Stimulated activated CD4-positive, alpha-beta T cell treated with anti-CD3 and anti-CD28 coated beads, Interleukin-15, amount 100 ng/mL, for 1 hour (primary cell): ENCODE measurements around the gene TBC1D8.
"Not testable (repeated sequence)": the region's sequence is repeated elsewhere in the genome, so short reads cannot be mapped to it uniquely, and the experiment has no call there.

Experiments used
- DNase-seq, 2 donors: peaks; one replicate each; pipeline ENCODE4 v3.0.0-alpha.2; 2020; ENCODE audit warnings: low read depth in 1 of 2, low spot score in 1 of 2

TBC1D8 gene

DNA sequence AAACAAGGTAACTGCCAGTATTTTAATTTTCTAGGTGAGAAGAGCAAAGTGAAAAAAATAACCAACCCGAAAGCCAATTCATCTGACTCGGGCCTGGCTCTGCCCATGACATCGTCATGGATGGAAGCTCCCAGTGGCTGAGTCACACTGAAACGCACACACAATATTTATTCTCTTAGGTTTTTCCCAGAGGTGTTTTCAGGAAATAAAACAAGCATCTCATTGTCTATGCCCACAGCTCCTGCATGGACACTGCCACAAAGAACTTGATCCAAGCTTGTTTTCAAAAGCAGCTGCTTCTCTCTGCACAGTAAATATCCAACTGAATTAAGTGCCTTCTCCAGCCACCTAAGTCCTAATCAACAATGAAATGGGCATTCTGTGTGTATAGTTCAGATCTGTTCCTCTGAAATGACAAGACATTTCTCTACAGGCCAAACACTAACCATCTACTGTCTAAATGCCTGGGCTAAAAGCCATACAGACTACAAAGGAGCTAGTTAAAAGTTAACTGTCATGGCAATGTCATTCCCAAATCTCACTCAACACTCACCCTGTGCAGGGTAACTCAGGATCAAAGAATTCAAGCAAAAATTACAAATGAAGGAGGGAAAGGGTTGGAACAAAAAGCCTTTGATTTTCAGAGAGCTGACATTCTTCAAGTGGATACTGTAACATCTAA, 86.2 kb downstream of the TBC1D8 start:
- DNase-seq: no peak

DNA sequence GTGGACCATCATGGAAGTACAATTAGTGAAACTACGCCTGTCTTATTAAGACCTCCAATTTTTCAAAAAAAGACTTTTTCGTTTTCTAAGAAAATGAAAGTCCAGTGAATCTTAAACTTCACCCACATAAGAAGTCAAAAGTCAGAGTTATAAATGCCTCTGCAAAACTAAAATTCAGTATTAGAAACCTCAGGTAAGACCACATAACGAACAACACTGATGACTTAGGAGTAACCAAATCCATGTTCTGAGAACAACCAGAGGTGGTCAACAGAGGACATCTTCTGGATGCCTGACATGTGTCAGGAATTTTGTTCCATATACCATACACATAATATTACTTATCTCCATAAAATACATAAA, 86.7 kb downstream of the TBC1D8 start:
- no peak for DNase-seq

DNA sequence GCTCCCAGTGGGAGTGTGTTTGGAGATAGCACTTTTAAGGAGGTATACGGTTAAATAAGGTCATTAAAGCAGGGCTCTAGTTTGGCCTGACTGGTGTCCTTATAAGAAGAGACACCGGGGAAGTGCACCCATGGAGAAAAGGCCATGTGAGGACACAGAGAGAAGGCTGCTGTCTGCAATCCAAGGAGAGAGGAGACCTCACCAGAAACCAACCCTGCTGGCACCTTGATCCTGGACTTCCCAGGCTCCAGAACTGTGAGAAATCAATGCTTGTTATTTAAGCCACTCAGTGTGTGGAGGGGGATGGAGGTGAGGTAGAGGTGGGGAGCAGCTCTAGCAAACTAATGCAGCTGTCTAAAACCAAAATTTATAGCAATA, 87.1 kb downstream of the TBC1D8 start:
- no peak for DNase-seq

DNA sequence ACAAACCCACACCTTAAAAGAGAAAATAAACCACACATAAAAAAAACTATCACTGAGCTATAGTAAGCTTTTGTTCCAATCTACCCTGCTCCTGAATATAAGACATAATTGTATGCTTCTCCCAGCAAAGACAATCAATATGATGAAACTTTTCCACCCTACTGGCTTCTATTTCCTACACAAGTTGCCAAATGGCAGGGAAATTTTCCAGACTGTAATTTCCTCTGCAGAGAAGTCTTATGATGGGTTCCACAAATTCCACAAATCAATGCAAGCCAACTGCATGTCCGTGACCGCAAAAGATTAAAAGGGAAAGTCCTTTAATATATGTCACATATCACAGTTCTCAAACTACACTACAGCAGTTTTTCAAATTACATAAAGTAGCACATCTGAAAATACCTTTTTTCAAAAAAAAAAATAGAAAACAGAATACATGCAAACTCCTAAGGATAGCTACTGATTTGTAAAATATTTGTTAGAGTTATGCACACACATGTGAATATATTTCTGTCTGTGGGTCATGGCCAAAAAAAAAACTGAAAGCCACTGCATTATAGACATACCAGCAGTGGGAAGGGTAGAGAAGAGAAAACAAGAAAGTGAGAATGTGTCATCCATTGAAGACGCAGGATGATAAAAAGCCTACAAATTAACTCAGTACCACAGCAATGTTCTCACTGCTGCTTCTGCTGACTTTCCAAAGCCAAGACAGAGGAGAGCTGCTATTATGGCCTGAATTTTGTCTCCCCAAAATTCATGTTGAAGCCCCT, 87.6 kb downstream of the TBC1D8 start:
- no peak for DNase-seq

DNA sequence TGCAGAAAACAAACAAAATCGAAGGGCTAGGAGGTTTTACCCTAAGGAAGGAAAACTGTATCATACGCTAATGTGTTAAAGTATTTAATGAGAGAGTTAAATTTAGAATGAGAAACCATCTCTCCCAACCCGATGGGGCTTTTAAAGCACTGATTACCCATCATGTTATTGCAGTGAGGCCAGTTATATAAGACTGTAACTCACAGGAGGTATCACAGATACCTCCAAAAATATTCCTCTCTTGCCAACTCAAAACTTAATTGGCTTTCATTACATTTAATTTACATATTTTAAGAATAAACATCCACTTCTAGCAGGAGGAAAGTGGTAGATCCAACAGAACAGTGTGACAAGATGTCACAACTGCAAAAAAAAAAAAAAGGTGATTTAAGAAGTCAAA, 92.8 kb downstream of the TBC1D8 start:
- DNase-seq: no peak

DNA sequence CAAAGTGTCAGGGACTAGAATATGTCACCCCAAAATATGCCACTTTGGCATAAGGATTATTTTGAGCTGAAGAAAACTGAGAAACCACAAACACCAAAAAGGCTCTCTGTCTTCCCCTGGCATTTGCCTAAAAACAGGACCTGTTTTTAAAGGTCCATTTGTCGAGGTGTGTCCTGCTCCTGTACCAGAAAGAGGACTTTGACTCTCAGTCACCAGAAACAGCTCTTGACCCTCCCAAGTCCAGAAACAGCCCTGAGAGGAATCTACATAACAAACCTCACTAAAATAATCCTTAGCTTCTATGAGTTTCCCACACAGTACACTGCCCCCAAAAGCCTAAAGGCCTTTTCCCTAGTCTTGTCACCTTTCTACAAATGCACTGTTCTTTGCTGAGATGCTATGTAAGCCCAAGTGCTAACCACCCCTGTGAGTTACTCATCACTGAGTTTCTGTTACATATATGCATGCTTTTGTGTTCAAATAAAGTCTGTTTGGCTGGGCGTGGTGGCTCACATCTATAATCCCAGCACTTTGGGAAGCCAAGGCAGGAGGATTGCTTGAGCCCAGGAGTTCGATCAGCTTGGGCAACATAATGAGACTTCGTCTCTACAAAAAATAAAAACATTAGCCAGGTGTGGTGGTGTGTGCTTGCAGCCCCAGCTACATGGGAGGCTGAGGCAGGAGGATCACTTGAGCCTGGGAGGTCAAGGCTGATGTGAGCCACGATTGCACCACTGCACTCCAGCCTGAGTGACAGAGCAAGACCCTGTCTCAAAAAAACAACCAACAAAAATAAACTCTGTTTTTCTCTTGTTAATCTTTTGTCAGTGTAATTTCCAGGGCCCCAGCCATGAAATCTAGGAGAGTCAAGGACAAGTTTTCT, 93.9 kb downstream of the TBC1D8 start:
- no peak for DNase-seq

DNA sequence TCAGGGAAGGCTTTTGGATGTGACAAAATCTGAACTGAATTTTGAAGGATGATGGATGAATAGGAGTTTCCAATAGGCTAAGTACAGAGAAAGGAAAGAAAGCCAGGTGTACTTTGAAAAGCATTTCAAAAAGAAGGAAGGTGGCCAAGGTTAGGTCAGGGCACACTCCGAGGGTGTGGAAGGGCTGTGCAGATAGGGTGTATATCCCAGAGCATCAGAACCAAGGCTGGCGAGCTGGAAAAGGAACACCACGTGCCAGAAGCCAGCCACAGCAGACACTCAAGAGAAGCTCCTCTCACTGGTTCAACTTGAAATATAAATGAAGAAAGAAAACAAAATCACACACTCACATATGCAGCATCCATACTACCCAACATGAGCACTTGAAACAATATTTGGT, 98.1 kb downstream of the TBC1D8 start:
- no peak for DNase-seq

DNA sequence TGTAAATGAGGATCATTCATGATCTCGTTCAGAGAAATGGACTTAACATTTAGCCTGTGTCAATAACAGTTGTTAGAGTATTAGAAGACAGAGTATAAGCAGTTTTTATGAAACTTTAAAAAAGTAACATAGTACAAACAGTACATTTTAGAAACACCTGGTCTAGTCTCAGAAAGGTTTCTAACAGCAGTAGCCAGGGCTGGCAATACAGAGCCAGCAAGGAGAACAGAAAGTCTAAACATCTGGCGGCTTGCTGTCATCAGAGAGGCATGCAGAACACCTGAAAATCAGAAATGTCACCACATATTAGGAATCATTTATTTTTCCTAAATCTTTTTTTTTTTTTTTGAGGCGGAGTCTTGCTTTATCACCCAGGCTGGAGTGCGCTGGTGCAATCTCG, 99.0 kb downstream of the TBC1D8 start:
- no peak for DNase-seq

DNA sequence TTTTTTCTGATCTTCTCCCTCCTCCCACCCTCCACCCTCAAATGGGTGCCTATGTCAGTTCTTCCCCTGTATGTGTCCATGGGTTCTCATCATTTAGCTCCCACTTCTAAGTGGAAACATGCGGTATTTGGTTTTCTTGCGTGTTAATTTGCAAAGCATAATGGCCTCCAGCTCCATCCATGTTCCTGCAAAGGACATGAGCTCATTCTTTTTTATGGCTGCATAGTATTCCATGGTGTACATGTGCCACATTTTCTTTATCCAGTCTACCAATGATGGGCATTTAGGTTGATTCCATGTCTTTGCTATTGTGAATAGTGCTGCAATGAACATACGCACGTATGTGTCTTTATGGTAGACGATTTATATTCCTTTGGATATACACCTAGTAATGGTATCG, 100.3 kb downstream of the TBC1D8 start:
- not testable (repeated sequence) for DNase-seq

DNA sequence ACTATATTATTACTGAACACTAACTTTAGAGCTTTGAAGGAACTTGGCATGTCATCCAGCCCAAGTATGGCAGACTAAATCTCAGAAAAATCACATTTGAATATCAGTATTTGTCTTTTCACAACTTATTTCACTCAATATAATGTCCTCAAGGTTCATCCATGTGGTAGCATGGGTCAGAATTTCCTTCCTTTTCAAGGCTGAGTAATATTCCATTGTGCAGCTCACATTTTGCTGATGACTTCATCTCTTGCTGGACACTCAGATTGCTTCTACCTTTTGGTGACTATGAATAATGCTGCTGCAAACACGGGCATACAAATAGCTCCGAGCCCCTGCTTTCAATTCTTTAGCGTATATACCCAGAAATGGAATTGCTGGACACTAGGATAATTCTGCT, 102.4 kb downstream of the TBC1D8 start:
- no peak for DNase-seq

DNA sequence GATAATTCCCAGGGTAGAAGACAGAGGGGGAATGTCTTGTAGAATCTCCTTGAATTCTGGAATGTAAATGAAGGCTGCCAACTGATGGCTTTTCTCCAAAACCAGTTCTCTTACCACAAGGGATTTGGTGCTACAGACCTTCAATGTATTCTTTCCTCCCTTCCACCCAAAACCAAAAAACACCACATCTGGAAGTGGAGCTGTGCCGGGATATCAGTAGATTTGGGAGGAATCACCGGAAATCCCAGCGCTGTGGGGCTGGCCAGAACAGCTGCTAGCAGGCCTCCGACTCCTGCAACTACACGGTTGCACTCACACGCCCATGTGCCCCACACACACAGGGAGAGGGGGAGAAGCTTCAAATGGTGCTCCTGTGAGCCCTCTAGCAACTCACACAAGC, 103.4 kb downstream of the TBC1D8 start:
- no peak for DNase-seq

DNA sequence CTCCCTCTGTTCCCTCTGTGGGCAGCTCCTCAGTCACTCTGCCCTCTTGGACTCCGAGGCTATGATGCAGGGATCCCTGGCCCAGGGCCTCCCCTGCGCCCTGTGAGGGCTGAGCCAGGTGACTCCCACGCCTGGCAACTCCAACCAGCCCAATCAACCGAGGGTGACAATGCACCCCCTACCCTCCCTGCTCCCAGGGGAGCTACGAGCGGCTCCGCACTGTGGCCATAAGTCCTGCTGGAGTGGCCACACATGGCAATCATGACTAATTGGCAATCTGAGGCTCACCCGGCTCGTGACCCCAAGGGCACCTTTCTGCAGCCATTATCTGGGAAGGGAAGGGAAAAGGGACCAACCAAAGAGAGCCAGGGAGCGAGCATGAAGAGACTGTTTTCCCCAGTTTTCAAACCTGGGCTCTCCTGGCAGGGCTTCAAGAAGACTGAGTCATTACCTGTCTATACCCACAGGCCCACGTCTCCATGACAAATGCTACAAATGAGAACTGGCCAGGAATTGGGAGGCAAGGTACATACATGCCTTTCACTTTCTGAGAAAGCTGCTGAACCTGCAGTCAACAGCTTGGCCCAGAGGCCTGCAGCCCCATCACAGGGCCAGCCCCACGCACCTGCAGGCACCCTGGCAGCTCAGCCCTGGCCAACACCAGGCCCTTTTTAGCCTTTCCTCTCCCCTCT, 104.0 kb downstream of the TBC1D8 start:
- no peak for DNase-seq

DNA sequence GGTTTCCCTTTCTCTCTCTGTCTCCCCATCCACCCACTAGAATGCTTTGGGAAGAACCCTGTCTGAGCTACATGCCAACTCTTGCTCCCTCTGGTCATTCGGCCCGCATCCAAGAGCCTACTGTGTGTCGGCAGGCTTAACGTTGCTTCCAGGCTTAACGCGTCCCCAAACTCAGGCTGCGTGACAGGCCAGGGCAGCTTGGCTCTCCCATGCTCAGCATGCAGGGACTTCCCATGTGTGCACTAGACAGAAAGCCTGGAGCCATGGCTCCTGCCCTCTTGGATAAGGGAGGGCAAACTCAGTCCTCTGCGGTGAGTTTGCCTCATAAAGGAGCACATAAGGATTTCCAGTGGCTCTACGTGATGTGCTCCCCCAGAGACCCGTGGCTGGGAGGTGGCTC, 105.9 kb downstream of the TBC1D8 start:
- no peak for DNase-seq

DNA sequence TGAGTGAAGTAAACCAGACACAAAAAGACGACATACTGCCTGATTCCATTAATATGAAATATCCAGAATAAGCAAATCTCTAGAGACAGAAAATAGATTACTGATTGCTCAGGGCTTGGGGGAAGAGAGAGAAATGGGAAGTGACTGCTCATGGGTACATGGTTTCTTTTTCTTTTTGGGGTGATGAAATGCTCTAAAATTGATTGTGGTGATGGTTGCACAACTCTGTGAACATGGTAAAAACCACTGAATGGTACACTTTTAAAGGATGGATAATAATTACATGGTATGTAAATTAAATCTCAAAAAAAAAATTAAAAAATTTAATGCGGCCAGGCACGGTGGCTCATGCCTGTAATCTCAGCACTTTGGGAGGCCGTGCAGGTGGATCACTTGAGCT, 109.8 kb downstream of the TBC1D8 start:
- DNase-seq: no peak

DNA sequence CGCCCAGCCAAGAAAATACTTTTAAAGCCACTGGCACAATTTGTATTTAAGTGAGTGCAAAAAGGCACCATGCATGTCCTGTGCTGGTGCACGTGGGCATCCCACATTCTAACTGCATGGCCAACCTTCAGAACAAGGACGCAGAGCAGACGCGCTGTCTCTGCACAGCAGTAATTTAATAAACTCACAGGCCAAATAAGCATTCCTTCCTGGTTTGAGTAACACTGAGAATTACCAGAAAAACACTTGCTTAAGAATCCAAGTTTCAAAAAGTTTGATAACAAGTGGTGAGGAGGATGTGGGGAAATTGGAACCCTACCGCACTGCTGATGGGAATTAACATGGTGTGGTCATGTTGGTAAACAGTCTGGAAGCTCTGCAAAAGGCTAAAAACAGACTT, 110.4 kb downstream of the TBC1D8 start:
- DNase-seq: no peak

DNA sequence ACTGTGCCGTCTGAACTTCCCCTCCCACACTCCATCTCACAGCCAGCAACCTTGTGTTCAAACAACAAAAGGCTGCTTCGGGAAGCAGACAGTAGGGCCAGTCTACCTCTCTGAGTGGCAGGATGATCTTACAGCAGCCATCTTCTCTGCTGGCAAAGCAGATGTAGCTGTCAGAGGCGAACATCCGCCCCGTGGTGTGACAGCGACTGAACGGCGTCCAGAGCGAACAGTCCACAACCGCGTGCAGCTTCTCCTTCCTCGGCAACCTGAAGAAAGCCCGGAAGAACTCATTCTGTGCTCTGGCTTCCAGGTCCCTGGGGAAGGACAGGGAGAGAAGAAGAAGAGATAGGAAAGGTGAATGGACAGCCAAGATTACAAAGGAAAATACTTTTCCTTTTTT, 111.1 kb downstream of the TBC1D8 start:
- no peak for DNase-seq

DNA sequence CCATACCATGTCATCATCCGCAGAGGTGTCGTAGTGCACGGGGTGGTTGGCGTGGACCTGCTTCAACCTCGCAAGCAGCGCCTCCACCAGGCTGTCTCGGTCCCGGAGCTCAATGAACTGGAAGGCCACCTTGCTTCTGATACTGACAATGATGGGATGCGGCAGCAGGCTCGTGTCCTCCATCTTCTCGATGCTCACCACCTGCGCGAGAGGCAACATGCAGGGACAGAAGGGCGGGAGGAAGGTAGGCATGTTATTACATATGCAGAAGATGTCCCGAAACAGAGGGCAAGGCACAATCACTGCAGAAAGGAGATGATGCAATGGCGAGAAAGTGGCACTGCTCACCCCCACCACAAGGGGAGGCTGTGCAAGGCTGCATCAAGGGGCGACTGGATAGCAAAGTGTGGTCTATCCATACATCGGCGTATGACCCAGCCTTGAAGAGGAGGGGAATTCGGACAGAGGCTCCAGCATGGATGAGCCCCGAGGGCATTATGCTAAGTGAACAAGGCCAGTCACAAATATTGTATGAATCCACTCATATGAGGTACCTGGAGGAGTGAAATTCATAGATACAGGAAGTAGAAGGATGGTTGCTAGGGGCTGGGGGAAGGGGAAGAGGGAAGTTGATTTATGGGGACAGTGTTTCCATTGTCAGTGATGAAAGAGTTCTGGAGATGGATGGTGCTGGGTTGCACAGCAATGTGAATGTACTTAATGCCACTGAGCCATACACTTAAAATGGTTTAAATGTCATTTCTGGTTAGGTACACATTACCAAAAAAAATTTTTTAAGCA, 112.5 kb downstream of the TBC1D8 start:
- no peak for DNase-seq

DNA sequence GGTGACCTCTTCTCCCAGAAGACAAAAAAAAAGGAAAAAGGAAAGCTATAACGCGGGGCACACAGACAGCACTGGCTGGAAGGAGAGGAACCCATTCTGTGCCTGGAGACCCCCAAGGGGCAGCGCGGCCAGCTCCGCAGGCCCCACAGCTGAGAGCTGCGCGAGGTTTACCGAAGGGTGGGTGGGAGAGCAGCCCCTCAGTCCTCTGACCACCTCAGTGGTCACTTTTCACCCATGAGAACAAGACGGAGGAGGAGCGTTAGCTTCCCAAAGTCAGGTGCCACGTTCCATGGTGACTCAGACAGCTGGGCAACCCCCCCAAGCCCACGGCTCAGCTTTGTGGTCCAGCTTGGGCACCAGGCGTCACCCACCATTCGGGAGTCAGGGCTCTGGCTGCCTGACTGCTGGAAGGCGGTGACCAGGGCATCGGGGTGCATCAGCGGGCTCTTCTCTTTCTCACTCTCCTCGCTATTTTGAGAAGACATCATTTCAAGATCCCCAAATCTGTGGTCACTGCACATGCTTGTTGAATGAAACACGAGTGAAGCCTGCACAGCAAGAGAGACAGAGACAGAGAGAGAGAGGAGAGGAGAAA, 113.9 kb downstream of the TBC1D8 start:
- no peak for DNase-seq

DNA sequence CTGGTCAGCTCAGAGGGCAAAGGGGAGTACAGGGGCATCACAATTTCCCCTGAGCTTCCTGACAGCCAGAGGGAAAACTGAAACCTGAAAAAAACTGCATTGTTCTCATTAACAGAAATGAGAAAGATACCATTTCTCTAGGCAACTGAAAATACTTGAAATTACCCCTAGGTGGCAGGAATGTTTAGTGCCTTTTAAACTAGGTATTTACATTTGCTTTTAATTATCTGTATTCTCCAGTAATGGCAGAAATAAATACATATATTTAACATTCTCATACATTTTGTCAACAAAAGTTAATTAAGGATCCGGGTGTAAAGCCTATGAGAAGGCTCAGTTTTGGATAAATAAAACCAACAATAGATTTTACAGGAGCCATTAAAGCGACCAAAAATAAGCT, 114.6 kb downstream of the TBC1D8 start:
- DNase-seq: no peak

DNA sequence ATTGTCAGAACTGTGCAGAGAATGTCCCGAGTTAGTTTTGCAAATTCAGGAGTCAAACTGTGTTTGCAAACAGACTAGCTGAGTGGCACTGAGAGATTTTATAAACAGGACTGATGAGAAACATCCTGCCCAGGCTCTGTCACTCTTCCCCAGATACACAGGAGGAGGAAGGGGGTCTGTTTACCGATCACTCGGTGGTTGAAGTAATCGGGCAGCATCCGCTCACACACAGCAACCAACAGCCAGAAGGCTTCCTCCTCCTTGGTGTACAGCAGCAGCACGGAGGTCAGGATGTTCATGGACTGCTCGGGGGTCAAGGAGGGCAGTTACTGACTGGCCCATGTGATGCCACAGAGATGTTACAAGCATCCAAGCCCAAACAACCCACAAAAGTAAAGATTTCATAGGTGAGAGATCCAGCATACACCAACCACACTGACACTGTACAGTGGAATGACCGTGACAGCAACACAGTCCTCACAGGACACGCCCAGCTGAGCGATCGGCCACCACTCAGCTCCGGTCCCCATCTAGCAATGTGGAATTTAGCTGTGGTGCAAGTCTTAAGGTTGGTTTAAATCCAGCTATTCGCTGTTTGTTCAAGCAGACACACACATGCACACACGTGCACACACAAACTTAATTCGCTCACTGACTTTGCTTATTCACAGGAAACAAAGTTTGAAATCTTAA, 119.0 kb downstream of the TBC1D8 start:
- no peak for DNase-seq
